ENCODE results near the gene USP32.
"Not testable (repeated sequence)": the region's sequence is repeated elsewhere in the genome, so short reads cannot be mapped to it uniquely, and the experiment has no call there.

- TF ChIP-seq POLR2A, CTCF (IDR thresholded peaks at IDR 0.05): not testable (repeated sequence)
Measured at GRCh38 chr17:60430561-60430960, 38.6 kb upstream of the USP32 start.
